Left ventricle myocardium inferior (tissue), 1 donor: ENCODE results near the gene GRK7. TPM values are rescaled to one million over a fixed set of nuclear protein-coding genes. Genes with fewer than 3 reads are reported as not detected.

Experiments used
- DNase-seq: peaks from one replicate; pipeline ENCODE4 v3.0.0-alpha.2; 2020
- H3K27ac ChIP-seq: fragments of 200-600 bp; replicated peaks from 2 replicates; pipeline ENCODE4 v1.8.0; 2021
- H3K27me3 ChIP-seq: fragments of 200-600 bp; 2 replicates; pipeline ENCODE4 v1.8.0; 2021; ENCODE audit warnings: low read depth
- H3K36me3 ChIP-seq: fragments of 200-600 bp; 2 replicates; pipeline ENCODE4 v1.8.0; 2021
- H3K4me1 ChIP-seq: fragments of 200-600 bp; 2 replicates; pipeline ENCODE4 v1.8.0; 2021
- H3K4me3 ChIP-seq: fragments of 200-600 bp; 2 replicates; pipeline ENCODE4 v1.8.0; 2021; ENCODE audit warnings: mild to moderate bottlenecking, moderate library complexity
- H3K9me3 ChIP-seq: fragments of 200-600 bp; replicated peaks from 2 replicates; pipeline ENCODE4 v1.8.0; 2021
- CTCF ChIP-seq: fragments of 200-600 bp; IDR thresholded peaks from 2 replicates; pipeline ENCODE4 v1.8.0; 2021; ENCODE audit warnings: antibody characterized with exemption, mild to moderate bottlenecking, borderline replicate concordance
- intact Hi-C: fragments of 100-400 bp; cut with micrococcal nuclease; formaldehyde crosslinking; loops from one replicate; pipeline ENCODE4 v1.11.0; 2022
- total RNA-seq: library from RNA; stranded (reverse); fragmentation: NEBNext Ultra II Directional; extraction: Animal tissue kit (Norgen Biotek cat#: 25700); gene quantifications from one replicate; pipeline ENCODE4 v1.2.1, GENCODE V29; 2021
- donor health status: DM: no; HTN: yes; CAD: no; lungs with severe emphysema.

GRK7 gene
- total RNA-seq, 1 donor from 2014 or later = not detected

- no peaks in the 10 kb centered on the region for H3K27me3 ChIP-seq
- no peak for TF ChIP-seq CTCF
- intact Hi-C loops = loop anchor here (10.0 kb wide), 1 partner anchor 136 kb away; the partner anchor contains the start of gene ATP1B3
- no peaks in the 10 kb centered on the region for H3K9me3 ChIP-seq
- peaks cover 58% of the 10 kb centered on the region for H3K4me1 ChIP-seq
- no peak for DNase-seq
- peak overlapping the region; percentile 96 for H3K27ac ChIP-seq
- no peaks in the 10 kb centered on the region for H3K36me3 ChIP-seq
- H3K4me3 ChIP-seq = peak overlapping the region; percentile 93
Measured at GRCh38 chr3:141738891-141739363, 24.3 kb upstream of the GRK7 start.

- Histone ChIP-seq H3K4me1 (peaks cover 66% of the 10 kb centered on the region), H3K4me3 (peak overlapping the region; percentile 93), H3K27me3 (no peaks in the 10 kb centered on the region), H3K36me3 (peaks cover 4% of the 10 kb centered on the region), H3K9me3 (no peaks in the 10 kb centered on the region), H3K27ac (peak overlapping the region; percentile 96)
- intact Hi-C loops = loop anchor here (10.0 kb wide), 1 partner anchor 135 kb away; the partner anchor contains the start of gene ATP1B3
- TF ChIP-seq CTCF = no peak
- DNase-seq = no peak
Measured at GRCh38 chr3:141739731-141740130, 23.5 kb upstream of the GRK7 start.

GRCh38 chr3:141740349-141740748 is 22.9 kb upstream of the GRK7 start:
- Histone ChIP-seq H3K9me3 (no peaks in the 10 kb centered on the region), H3K4me1 (peaks cover 67% of the 10 kb centered on the region), H3K36me3 (peaks cover 11% of the 10 kb centered on the region), H3K4me3 (peak overlapping the region; percentile 21), H3K27me3 (no peaks in the 10 kb centered on the region), H3K27ac (peak overlapping the region; percentile 96)
- DNase-seq = no peak
- TF ChIP-seq CTCF = no peak
- intact Hi-C loops = no loop called here

- TF ChIP-seq CTCF = no peak
- no peak for DNase-seq
- H3K36me3 ChIP-seq = peaks cover 38% of the 10 kb centered on the region
- H3K4me3 ChIP-seq = no peak overlapping the region
- H3K9me3 ChIP-seq = no peaks in the 10 kb centered on the region
- no peaks in the 10 kb centered on the region for H3K27me3 ChIP-seq
- no peak overlapping the region for H3K27ac ChIP-seq
- intact Hi-C loops = no loop called here
- H3K4me1 ChIP-seq = peaks cover 62% of the 10 kb centered on the region
Measured at GRCh38 chr3:141743305-141743704, 19.9 kb upstream of the GRK7 start.

- Histone ChIP-seq H3K4me1 (peaks cover 25% of the 10 kb centered on the region), H3K36me3 (peaks cover 65% of the 10 kb centered on the region), H3K4me3 (no peak overlapping the region), H3K27me3 (no peaks in the 10 kb centered on the region), H3K27ac (no peak overlapping the region), H3K9me3 (no peaks in the 10 kb centered on the region)
- TF ChIP-seq CTCF = no peak
- DNase-seq = no peak
- intact Hi-C loops = no loop called here
Measured at GRCh38 chr3:141746962-141747361, 16.2 kb upstream of the GRK7 start.
